ENCODE results near the gene PHLPP1. TPM values are rescaled to one million over a fixed set of nuclear protein-coding genes. Genes with fewer than 3 reads are reported as not detected.

The PHLPP1 gene
- total RNA-seq, 1 donor from 2014 or later = 29.6 TPM

- no peak for TF ChIP-seq CTCF (conservative IDR thresholded peaks at IDR 0.05)
- Mint-ChIP-seq H3K27me3 (ENCODE audit: low read depth) (no peaks in the 10 kb centered on the region), H3K36me3 (ENCODE audit: low read depth) (peaks cover 2% of the 10 kb centered on the region), H3K9me3 (no peaks in the 10 kb centered on the region), H3K27ac (ENCODE audit: unreplicated experiment) (no peak overlapping the region), H3K4me1 (peaks cover 47% of the 10 kb centered on the region), H3K4me3 (no peak overlapping the region)
- DNase-seq (ENCODE audit: low read depth, low spot score) = no peak
Measured at GRCh38 chr18:62773691-62774090, 58.4 kb downstream of the PHLPP1 start.

DNA sequence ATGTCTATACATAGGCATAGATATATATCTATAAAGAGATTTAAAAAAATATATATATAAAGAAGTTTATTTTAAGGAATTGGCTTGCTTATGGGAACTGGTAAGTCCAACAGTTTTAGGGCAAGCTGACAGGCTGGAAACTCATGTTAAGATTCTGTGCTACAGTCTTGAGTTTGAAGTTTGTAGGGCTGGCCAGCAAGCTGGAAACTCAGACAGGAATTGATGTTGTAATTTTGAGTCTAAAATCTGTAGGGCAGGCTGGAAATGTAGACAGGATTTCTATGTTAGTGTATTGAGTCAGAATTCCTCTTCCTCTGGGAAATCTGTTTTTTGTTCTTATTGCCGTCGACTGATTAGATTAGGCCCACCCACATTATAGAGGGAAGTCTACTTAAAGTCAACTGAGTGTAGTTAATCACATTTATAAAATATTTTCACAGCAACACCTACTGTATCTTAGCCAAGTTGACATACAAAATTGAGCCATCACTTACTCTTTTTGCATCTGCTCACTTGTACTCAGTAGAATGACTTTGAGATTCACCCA is 60.8 kb downstream of the PHLPP1 start:
- no peaks in the 10 kb centered on the region for H3K36me3 Mint-ChIP-seq (ENCODE audit: low read depth)
- no peaks in the 10 kb centered on the region for H3K9me3 Mint-ChIP-seq
- peaks cover 49% of the 10 kb centered on the region for H3K4me1 Mint-ChIP-seq
- no peak for DNase-seq (ENCODE audit: low read depth, low spot score)
- no peak for TF ChIP-seq CTCF (conservative IDR thresholded peaks at IDR 0.05)
- H3K4me3 Mint-ChIP-seq = no peak overlapping the region
- no peaks in the 10 kb centered on the region for H3K27me3 Mint-ChIP-seq (ENCODE audit: low read depth)
- H3K27ac Mint-ChIP-seq (ENCODE audit: unreplicated experiment) = no peak overlapping the region

DNA sequence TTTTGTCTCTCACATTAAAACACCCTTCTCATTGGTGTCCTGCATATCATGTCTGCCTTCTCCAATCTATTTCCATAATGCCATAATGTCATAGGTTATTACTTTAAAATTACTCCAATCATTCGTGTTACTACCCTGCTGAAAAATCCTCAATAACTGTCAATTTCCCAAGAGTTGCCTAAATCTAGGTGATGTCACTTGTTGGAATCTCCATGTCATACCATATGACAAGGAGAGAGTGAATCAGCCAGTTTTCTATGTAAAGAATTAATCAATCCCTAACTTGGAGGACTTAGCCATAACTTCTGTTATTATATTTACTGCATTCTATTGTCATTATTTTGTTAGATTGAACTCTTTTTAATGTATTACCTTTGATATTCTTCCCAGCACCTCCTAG is 62.5 kb downstream of the PHLPP1 start:
- Mint-ChIP-seq H3K36me3 (ENCODE audit: low read depth) (no peaks in the 10 kb centered on the region), H3K27me3 (ENCODE audit: low read depth) (no peaks in the 10 kb centered on the region), H3K4me3 (no peak overlapping the region), H3K9me3 (no peaks in the 10 kb centered on the region), H3K27ac (ENCODE audit: unreplicated experiment) (no peak overlapping the region), H3K4me1 (peaks cover 58% of the 10 kb centered on the region)
- no peak for TF ChIP-seq CTCF (conservative IDR thresholded peaks at IDR 0.05)
- DNase-seq (ENCODE audit: low read depth, low spot score) = no peak

- TF ChIP-seq CTCF (conservative IDR thresholded peaks at IDR 0.05) = no peak
- Mint-ChIP-seq H3K27me3 (ENCODE audit: low read depth) (no peaks in the 10 kb centered on the region), H3K4me3 (peak overlapping the region; percentile 47), H3K9me3 (no peaks in the 10 kb centered on the region), H3K36me3 (ENCODE audit: low read depth) (no peaks in the 10 kb centered on the region), H3K27ac (ENCODE audit: unreplicated experiment) (peak overlapping the region; percentile 22), H3K4me1 (peaks cover 52% of the 10 kb centered on the region)
- DNase-seq (ENCODE audit: low read depth, low spot score) = no peak
Measured at GRCh38 chr18:62778976-62779869, 63.9 kb downstream of the PHLPP1 start.

DNA sequence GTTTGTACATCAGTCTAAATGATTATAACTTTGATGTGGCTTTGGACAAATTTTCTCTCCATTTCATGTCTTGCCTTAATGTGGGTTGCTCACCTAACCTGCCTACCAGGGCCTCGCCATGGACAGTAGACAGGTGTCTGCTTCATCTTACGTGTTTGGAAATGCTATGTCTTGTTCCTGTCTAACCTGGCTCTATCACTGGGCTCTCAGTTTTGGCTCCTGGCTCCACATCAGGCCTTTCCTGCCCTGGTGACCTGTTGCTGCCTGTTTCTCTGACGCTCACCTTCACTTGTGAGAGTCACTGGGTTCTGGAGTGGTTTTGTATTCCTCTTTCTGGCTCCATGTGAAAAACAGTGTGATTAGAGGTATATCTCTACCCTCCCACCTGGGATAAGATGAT is 65.9 kb downstream of the PHLPP1 start:
- Mint-ChIP-seq H3K27me3 (ENCODE audit: low read depth) (no peaks in the 10 kb centered on the region), H3K36me3 (ENCODE audit: low read depth) (no peaks in the 10 kb centered on the region), H3K4me3 (no peak overlapping the region), H3K4me1 (peaks cover 56% of the 10 kb centered on the region), H3K27ac (ENCODE audit: unreplicated experiment) (no peak overlapping the region), H3K9me3 (no peaks in the 10 kb centered on the region)
- no peak for TF ChIP-seq CTCF (conservative IDR thresholded peaks at IDR 0.05)
- DNase-seq (ENCODE audit: low read depth, low spot score) = no peak
